Prostate gland (tissue), 2 donors: Measurements from ENCODE around the gene CKAP4. TPM values are rescaled to one million over a fixed set of nuclear protein-coding genes. Genes with fewer than 3 reads are reported as not detected.

Experiments used
- DNase-seq: peaks from one replicate; pipeline ENCODE4 v3.0.0-alpha.2; 2019; ENCODE audit warnings: low spot score
- H3K27ac ChIP-seq, 2 donors: fragments of 200-600 bp; sonication (generic); 2 replicates each; pipeline ENCODE4 v1.5.1; 2017 to 2019
- H3K27me3 ChIP-seq: fragments of 200-600 bp; sonication (generic); replicated peaks from 2 replicates; pipeline ENCODE4 v1.5.1; 2019; ENCODE audit not compliant: insufficient read depth
- H3K36me3 ChIP-seq, 2 donors: fragments of 200-600 bp; sonication (generic); 1 replicate in 1 of 2; 2 replicates in 1 of 2; pipeline versions ENCODE4 v1.5.1 to v1.8.1; 2017 to 2019
- H3K4me1 ChIP-seq: fragments of 200-600 bp; sonication (generic); replicated peaks from 2 replicates; pipeline ENCODE4 v1.5.1; 2019
- H3K4me3 ChIP-seq, 2 donors: fragments of 200-600 bp; sonication (generic); 2 replicates each; pipeline ENCODE4 v1.5.1; 2017 to 2019
- H3K9me3 ChIP-seq: fragments of 200-600 bp; sonication (generic); 2 replicates; pipeline ENCODE4 v1.5.1; 2017
- CTCF ChIP-seq, 4 experiments: fragments of 200-600 bp in 2 of 4; fragments of 450-650 bp in 2 of 4; sonication (generic) in 2 of 4; IDR thresholded peaks; 1 replicate in 3 of 4; 2 replicates in 1 of 4; pipeline ENCODE4 v1.5.1; 2016 to 2019; ENCODE audit warnings: antibody characterized with exemption in 4 of 4, mild to moderate bottlenecking in 2 of 4, moderate library complexity in 2 of 4
- POLR2A ChIP-seq: fragments of 450-650 bp; IDR thresholded peaks from one replicate; pipeline ENCODE4 v1.6.1; 2016; ENCODE audit warnings: antibody characterized with exemption, mild to moderate bottlenecking
- POLR2AphosphoS5 ChIP-seq: sonication (generic); formaldehyde crosslinking; IDR thresholded peaks from one replicate; pipeline ENCODE4 v1.6.1; 2017; ENCODE audit warnings: antibody characterized with exemption
- WGBS: methylation state at CpG from one replicate; pipeline ENCODE4 v1.1.5; 2018; 5-methylcytosine and 5-hydroxymethylcytosine counted together
- intact Hi-C: fragments of 100-400 bp; cut with DNase I; formaldehyde crosslinking; loops from one replicate; pipeline ENCODE4 v1.14.2; 2022
- total RNA-seq, 2 donors: library from RNA; depleted of rRNA; stranded (reverse); fragments of >200 nt; gene quantifications; one replicate each; pipeline ENCODE4 v1.1.0, GENCODE V29; 2016

Gene CKAP4
- 10 to 100 TPM; 56.1 to 91.7 TPM for total RNA-seq

- intact Hi-C loops: loop anchor here (1.0 kb wide), 1 partner anchor 111 kb away; no protein-coding TSS in a partner anchor
- Histone ChIP-seq H3K27me3 (no peaks in the 10 kb centered on the region), H3K36me3 (no peaks in the 10 kb centered on the region), H3K4me1 (peaks cover 8% of the 10 kb centered on the region), H3K9me3 (no peaks in the 10 kb centered on the region), H3K4me3 (peak within 1 kb of the TSS; percentile 83 to 93), H3K27ac (peak within 1 kb of the TSS; percentile 96)
- TF ChIP-seq CTCF (IDR thresholded peaks at IDR 0.05): no peak
- no peak for TF ChIP-seq POLR2AphosphoS5
- TF ChIP-seq POLR2A: peak; percentile 58
- 0% methylated on average over 13 of the region's 102 CpGs for WGBS
- peak; percentile 69 for DNase-seq
Measured at GRCh38 chr12:106247674-106248311, at the start of gene CKAP4. Gene CKAP4, minus strand, starts transcription at chr12:106248020. Its CDS starts 169 bp downstream, at chr12:106247851.

GRCh38 chr12:106297075-106297474 lies 49.3 kb upstream of the CKAP4 start:
- Histone ChIP-seq H3K9me3 (no peaks in the 10 kb centered on the region), H3K4me3 (no peak overlapping the region), H3K4me1 (no peaks in the 10 kb centered on the region), H3K36me3 (no peaks in the 10 kb centered on the region), H3K27me3 (no peaks in the 10 kb centered on the region), H3K27ac (no peak overlapping the region)
- 86% methylated on average over 3 of the region's 3 CpGs for WGBS
- TF ChIP-seq POLR2A: no peak
- TF ChIP-seq POLR2AphosphoS5: no peak
- TF ChIP-seq CTCF (IDR thresholded peaks at IDR 0.05): no peak
- DNase-seq: no peak
- intact Hi-C loops: no loop called here

GRCh38 chr12:106296179-106296877 lies 48.5 kb upstream of the CKAP4 start:
- no peak for TF ChIP-seq POLR2A
- Histone ChIP-seq H3K36me3 (no peaks in the 10 kb centered on the region), H3K27ac (no peak overlapping the region), H3K27me3 (no peaks in the 10 kb centered on the region), H3K4me1 (no peaks in the 10 kb centered on the region), H3K9me3 (no peaks in the 10 kb centered on the region), H3K4me3 (no peak overlapping the region)
- intact Hi-C loops: no loop called here
- no peak for DNase-seq
- WGBS: 89% methylated on average over 8 of the region's 8 CpGs

GRCh38 chr12:106292339-106292738 lies 44.5 kb upstream of the CKAP4 start:
- Histone ChIP-seq H3K36me3 (no peaks in the 10 kb centered on the region), H3K9me3 (no peaks in the 10 kb centered on the region), H3K27ac (no peak overlapping the region), H3K4me1 (no peaks in the 10 kb centered on the region), H3K4me3 (no peak overlapping the region), H3K27me3 (no peaks in the 10 kb centered on the region)
- 90% methylated on average over 5 of the region's 5 CpGs for WGBS
- no peak for DNase-seq
- intact Hi-C loops: no loop called here
- TF ChIP-seq POLR2AphosphoS5: no peak
- TF ChIP-seq POLR2A: no peak
- no peak for TF ChIP-seq CTCF (IDR thresholded peaks at IDR 0.05)

GRCh38 chr12:106291342-106291741 lies 43.5 kb upstream of the CKAP4 start:
- intact Hi-C loops: no loop called here
- no peak for DNase-seq

More at GRCh38 chr12:106291342-106291741, 43.5 kb upstream of the CKAP4 start:
- TF ChIP-seq POLR2AphosphoS5: no peak
- TF ChIP-seq CTCF (IDR thresholded peaks at IDR 0.05): no peak
- no peak for TF ChIP-seq POLR2A
- WGBS: 86% methylated on average over 5 of the region's 5 CpGs
- no peaks in the 10 kb centered on the region for H3K36me3 ChIP-seq
- no peak overlapping the region for H3K4me3 ChIP-seq
- H3K4me1 ChIP-seq: no peaks in the 10 kb centered on the region
- no peaks in the 10 kb centered on the region for H3K27me3 ChIP-seq
- H3K9me3 ChIP-seq: no peaks in the 10 kb centered on the region
- no peak overlapping the region for H3K27ac ChIP-seq
